Measurements from ENCODE around the gene NUDT22.

NUDT22 gene

GRCh38 chr11:64207256-64208085, 18.6 kb upstream of the NUDT22 start:
- DNase-seq = peak; percentile 72

GRCh38 chr11:64208086-64208795, 17.8 kb upstream of the NUDT22 start:
- no peak for DNase-seq

- no peak for DNase-seq
These were observed 17.1 kb upstream of the NUDT22 start for GRCh38 chr11:64208796-64209562.

- DNase-seq = no peak
These were observed 16.6 kb upstream of the NUDT22 start for GRCh38 chr11:64209563-64209843.

DNA sequence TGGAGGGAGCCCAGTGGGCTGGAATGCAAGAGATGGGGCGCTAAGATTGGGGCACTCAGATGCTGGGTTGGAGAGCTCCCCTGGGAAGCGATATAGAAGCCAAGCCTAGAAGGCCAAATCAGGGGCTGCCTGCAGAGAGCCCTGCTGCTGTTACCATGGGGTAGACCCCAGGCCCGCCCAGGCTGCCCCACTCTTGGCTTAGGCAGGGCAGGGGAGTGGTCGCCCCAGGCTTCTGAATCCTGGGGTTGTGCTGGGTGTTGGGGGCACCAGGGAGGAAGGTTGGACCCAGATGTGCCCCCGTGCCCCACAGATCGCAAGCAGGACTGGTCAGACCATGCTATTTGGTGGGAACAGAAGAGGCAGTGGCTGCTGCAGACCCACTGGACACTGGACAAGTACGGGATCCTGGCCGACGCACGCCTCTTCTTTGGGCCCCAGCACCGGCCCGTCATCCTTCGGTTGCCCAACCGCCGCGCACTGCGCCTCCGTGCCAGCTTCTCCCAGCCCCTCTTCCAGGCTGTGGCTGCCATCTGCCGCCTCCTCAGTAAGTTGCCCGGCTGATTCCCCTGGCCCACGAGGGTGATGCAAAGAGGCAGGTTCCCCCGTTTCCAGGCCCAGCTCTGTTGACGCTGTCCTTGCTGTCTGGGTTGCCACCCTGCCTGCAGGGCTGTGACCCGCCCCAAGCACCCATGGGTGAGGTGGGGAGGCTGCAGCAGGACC, 15.6 kb upstream of the NUDT22 start:
- DNase-seq = no peak

DNA sequence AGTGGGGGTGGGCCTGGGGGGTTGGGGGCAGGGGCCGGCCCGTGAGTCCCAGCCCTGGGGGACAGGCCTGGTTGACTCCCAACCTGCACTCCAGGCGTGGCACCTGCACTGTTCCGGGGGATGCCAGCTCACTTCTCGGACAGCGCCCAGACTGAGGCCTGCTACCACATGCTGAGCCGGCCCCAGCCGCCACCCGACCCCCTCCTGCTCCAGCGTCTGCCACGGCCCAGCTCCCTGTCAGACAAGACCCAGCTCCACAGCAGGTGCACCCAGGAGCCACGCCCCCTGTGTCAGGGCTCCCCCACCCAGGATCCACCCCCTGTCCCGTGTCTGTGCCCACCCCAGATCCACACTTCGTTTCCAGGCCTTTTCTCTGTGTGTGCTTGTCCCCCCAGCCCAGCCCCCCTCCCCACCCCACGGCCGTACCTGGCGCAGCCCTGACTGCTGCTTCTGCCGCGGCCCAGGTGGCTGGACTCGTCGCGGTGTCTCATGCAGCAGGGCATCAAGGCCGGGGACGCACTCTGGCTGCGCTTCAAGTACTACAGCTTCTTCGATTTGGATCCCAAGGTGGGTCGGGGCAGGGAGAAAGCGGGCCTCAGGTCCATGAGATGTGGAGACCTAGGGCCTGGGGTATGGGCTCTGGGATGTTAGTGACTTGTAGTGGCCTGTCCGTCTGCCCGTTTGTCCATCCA, 14.7 kb upstream of the NUDT22 start:
- DNase-seq = no peak

- no peak for DNase-seq
These were observed 9.2 kb upstream of the NUDT22 start for GRCh38 chr11:64216879-64217278.

DNA sequence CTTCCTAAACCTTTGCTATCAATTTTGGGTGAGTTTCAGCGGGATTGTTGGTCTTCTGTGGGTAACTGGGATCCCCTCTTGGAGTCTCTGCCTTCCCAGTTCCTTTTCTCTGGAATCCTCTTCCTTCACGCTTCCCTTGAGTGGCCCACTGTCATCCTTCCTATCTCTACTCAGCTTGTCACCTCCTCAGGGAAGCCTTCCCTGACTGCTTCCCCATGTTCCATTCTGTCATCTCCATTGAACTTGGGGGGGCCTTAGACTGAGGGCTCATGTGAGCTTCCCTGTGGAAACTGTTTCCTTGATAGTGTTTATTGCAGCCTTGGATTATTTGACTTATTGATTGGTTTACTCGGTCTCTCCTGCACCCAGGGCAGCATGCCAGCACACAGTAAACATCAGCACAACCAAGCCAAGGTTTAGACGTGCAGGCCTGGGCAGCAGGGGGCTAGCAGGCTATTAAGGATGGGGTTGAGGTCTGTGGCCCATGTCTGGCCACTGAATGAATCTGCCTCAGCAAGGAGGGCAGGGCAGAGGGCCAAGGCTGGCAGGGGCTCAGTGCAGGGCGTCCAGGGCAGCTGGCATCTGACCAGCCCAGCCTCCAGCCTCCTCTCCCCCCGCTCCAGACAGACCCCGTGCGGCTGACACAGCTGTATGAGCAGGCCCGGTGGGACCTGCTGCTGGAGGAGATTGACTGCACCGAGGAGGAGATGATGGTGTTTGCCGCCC, 7.3 kb upstream of the NUDT22 start:
- DNase-seq = no peak

DNA sequence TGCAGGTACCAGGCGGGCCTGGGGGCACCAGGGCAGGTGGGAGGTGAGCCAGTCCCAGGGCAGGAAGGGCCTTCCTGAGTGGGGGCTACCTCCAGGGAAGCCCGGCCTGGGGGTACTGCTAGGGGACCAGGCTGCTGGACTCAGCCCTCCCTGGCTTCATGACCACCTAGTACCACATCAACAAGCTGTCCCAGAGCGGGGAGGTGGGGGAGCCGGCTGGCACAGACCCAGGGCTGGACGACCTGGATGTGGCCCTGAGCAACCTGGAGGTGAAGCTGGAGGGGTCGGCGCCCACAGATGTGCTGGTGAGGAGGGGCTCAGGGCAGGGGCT, 6.8 kb upstream of the NUDT22 start:
- no peak for DNase-seq

DNA sequence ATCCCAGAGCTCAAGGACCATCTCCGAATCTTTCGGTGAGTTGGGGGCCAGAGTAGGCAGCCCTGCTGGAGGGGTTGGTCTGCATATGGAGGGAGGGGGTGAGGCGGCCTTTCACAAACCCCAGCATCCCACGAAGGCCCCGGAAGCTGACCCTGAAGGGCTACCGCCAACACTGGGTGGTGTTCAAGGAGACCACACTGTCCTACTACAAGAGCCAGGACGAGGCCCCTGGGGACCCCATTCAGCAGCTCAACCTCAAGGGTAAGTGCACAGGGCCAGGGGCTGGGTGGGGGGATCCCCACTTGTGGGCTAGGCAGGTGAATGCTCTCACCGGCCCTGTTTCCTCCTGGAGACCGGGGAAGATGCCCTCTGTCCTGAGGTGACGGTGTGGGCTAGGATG, 6.3 kb upstream of the NUDT22 start:
- no peak for DNase-seq

DNA sequence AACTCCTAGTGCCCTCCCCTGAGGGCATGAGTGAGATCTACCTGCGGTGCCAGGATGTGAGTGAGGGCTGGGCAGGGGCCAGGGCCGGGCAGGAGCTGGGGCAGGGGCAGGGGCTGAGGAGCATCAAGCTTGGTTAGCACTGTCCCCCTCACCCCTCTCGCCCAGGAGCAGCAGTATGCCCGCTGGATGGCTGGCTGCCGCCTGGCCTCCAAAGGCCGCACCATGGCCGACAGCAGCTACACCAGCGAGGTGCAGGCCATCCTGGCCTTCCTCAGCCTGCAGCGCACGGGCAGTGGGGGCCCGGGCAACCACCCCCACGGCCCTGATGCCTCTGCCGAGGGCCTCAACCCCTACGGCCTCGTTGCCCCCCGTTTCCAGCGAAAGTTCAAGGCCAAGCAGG, 5.8 kb upstream of the NUDT22 start:
- no peak for DNase-seq

DNA sequence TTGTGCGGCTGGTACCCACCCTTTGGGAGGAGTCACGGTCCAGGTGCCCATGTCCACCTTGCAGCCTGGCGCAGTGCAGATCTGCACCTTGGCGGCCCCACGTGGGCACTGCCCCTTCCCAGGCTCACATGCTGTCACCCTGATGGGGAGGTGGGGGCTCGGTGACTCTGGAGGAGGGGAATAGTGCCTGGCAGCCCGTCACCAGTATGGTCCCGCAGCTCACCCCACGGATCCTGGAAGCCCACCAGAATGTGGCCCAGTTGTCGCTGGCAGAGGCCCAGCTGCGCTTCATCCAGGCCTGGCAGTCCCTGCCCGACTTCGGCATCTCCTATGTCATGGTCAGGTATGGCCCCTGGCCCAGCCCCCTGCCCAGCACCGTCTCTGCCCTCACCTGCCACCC, 5.3 kb upstream of the NUDT22 start:
- no peak for DNase-seq

DNA sequence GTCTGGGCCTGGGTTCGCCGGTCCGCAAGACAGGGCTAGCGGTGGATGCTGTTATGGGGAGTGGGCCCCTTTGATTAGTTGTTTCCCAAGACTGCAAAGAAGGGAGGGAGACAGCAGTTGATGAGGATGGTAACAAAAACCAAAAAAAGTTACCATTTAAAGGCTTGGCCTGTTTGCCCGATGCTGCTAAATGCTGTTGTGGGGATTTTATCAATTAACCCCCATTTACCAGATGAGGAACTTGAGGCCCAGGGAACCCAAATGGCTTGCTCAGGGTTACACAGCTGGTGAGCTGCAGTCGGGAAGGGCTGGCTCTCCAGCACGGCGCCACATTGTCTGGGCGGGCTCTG, 3.4 kb upstream of the NUDT22 start:
- DNase-seq = no peak

GRCh38 chr11:64223001-64223651, 2.9 kb upstream of the NUDT22 start:
- DNase-seq = no peak

DNA sequence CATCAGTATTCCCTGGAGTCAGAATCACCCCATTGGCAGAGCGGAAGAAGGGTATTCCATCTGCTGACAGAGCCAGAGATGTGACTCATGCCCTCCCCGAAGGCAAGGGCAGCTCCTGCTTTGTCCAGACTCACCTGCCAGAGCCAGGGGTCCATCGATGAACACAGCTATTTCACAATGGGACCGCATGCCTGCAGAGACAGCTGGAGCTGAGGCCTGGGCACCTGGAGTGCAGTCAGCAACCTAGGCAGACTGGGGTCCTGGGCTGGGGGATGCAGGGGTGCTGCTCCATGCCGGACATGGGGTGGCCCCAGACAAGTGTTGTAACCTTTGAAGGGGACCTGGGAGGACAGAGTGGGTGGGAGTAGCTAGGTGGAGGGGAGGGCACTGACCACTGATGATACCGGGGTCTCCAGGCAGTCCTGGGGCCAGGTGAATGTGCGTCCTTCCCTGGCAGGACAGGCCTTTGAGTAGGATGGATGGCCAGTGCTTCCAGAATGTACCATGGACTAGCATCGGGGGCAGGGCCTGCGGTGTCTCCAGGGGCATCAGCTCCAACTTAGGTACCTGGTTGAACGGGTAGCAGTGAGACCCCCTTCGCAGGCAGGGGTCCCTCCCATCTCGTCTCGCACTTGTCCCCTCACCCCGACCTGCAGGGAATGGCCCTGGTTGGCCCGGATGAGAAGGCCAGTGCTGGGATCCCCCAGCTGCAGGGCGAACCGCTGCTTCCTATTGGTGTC, 1.8 kb upstream of the NUDT22 start:
- DNase-seq = no peak

GRCh38 chr11:64224891-64225607, 1.0 kb upstream of the NUDT22 start:
- no peak for DNase-seq

- no peak for DNase-seq
These were observed 505 bp downstream of the NUDT22 start for GRCh38 chr11:64226507-64227051.

DNA sequence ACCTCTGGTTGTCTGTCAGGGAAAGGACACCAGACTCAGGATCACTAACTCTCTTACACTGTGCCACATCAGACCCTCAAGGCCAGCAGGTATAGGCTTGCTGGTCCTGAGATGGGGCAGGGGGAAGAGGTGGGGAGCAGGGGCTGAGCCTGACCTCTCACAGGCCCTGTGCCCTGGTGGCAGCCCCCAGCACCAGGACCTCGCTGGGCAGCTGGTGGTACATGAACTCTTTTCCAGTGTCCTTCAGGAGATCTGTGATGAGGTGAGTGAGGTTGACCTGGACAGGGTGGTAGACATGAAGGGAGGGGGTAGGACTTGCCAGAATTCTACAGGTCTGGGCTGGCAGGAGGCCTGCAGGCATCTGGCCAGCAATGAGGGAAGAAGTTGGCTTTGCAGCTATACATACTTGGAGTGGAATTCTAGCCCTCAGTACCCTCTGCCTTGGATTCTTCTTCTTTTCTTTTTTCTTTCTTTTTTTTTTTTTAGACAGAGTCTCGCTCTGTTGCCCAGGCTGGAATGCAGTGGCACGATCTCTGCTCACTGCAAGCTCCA, 1.4 kb downstream of the NUDT22 start:
- no peak for DNase-seq

- no peak for DNase-seq
These were observed 3.1 kb downstream of the NUDT22 start for GRCh38 chr11:64229090-64229743.

All from fibroblast of upper back skin (primary cell).